CD4-positive, alpha-beta T cell treated with Interleukin-17A for 1 hour (primary cell): ENCODE measurements around the gene RAB27B.
"Not testable (repeated sequence)": the region's sequence is repeated elsewhere in the genome, so short reads cannot be mapped to it uniquely, and the experiment has no call there.

Experiments used
- DNase-seq: peaks from one replicate; pipeline ENCODE4 v3.0.0-alpha.2; 2020

The RAB27B gene

DNA sequence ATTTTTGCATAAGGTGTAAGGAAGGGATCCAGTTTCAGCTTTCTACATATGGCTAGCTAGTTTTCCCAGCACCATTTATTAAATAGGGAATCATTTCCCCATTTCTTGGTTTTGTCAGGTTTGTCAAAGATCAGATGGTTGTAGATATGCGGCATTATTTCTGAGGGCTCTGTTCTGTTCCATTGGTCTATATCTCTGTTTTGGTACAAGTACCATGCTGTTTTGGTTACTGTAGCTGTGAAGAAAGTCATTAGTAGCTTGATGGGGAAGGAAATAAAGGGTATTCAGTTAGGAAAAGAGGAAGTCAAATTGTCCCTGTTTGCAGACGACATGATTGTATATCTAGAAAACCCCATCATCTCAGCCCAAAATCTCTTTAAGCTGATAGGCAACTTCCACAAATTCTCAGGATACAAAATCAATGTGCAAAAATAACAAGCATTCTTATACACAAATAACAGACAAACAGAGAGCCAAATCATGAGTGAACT is 7.4 kb upstream of the RAB27B start:
- not testable (repeated sequence) for DNase-seq

DNA sequence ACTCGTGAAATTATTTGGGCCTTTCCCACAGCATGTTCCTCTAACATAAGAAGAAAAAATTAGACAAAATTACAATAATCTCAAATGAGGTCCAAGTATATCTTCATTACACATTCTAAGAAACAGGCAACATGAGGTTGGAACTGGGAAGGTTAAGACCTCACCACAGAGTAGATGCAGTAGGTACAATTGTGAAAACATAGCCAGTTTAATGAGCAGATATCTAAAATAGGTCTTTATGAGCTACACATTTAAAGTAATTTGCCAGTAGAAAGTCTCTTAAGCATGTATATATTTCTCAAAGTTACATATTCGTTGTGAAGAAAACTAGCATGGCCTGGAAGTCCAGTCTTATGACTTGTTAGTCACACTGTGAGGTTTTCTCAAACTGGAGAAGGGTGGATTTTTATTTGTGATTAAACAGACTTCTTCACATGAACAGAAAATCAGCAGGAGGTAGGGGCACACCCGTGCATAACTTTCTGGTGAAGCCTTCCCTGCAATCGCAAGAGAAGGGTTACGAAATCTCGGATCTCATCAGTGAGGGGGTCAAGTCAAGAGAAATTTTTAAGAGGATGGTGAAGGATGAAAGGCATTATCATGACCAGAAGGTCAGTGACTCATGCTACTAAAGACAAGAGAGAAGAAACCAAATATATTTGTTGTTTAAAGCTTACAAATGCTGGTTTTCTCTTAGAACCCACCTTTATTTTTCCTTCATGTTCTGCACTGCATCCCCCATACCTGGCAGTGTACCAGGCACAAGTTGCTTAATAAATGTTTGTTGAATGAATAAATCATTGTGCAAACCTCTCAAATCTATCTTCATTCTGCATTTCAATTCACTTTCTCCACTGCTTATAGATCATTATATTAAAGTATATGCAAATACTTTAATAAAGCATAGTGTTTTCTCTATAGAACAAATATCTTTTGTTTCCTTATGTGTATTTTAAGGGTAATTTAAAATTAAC is 5.1 kb upstream of the RAB27B start:
- DNase-seq = no peak

DNA sequence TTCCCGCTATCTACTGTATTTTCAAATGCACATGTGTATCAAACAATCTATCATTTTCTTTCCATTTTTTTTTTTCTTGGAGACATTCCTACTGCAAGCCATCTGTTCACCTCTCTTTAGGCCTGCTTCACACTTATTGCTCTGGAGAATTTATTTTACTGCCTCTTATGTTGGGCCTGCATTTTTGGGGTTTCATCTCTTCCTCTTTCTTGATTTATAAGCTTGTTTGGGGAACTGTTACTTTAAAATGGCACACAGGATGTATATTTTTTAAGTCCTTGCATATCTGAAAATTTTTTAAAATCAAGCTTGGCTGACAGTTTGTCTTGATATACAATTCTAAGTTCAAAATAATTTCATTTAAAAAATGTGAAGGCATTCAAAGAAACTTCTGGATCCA is 3.5 kb upstream of the RAB27B start:
- DNase-seq = no peak

DNA sequence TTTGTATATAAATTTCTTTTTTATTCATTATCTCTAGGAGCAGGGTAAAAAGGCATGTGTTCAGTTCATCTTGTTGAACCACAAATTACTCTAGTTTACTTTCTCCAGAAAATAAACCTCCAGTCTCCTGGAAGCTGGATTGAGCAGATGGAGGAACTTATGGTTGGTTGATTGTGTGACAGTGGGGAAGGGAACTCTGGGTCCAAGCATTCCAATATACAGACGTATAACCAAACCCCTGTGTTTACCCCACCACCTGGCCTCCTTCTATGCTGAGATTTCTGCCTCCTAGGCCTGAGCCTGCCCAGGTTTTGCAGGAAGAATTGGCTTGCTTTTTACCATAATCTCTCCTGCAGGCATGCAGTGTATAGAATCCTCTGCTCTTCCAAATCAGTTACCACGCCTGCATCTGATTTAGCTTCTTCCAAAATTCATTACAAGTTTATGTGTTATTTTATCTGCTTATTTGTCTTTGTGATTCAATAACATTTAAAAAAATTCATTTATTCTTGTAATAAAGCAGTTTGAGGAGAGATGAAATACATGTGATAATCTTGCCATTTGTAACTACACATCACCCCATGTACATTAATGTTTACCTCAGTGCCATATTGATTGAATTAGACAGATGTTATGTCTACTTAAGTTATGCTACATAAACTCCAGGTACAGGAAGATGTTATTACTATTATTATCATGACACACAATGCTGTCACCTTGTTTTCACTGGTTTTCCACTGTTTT is 2.5 kb upstream of the RAB27B start:
- no peak for DNase-seq

DNA sequence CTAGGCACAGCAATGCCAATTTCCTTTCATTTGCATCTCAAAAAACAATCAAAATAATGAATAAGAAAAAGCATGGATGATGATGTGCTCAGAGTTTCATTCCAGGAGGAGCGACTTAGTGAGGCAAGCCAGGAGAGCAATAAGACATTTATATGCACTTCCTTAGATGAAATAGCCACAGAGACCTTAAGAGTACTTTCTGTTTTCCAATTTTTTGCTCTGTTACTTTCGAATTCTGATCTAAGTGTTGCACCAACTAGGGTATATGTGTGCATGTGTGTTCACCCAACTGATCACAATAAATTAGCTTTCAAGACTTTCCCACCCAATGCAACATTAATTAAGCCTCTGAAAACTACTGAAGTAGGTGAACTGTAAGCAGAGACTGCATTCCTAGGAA is 709 bp downstream of the RAB27B start:
- DNase-seq = peak; percentile 14

DNA sequence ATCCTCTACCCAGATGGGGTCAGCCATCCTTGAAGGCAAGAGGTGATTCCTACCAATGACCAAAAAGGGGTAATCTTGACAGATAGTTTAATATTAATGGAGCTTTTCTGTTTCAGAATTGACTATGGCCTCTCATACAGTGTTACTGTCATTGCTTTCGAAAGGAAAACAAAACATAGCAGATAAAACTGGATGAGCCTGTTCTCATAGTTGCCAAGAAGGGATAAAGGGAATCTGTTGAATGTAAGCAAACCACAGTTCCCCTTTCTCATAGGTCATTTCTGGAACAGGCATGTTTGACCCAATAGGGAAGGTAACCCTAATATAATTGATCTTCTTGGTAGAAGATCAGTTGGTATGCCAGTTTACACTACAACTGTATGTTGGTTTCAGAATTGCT is 1.6 kb downstream of the RAB27B start:
- no peak for DNase-seq

DNA sequence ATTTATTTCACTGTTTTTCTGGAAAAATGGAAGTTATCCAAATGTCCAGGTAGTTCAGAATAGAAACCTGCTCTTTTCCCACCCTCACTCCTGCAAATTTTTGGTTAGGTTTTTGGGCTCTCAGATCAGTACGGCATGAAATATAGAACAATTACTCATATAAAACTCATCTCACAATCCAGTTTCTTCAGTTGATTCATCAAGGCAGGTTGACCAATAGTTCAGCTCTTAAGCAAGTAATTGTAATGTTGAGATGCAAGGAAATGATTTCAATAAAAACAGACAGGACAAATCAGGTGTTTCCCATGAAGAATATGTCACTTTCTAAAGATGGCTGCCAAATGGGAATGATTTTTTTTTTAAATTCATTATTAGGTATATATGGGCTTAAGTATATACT is 2.0 kb downstream of the RAB27B start:
- no peak for DNase-seq

DNA sequence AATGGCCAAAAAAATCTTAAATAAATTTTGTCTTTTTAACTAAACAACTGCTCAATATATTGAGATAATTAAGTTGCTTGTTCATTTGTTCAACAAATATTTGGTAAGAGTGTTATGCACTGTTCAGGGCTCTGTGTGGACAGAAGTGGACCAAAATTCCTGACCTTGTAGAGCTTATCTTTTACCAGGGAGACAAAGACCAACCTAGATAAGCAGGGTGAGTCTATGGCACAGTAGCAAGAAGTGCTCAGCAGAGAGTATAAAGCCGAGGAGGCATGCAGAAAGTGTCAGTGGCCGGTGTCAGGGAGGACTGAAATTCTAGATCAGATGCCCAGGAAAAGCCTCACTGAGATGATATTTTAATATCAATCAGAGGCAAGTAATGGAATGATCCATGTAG is 2.6 kb downstream of the RAB27B start:
- DNase-seq = no peak

DNA sequence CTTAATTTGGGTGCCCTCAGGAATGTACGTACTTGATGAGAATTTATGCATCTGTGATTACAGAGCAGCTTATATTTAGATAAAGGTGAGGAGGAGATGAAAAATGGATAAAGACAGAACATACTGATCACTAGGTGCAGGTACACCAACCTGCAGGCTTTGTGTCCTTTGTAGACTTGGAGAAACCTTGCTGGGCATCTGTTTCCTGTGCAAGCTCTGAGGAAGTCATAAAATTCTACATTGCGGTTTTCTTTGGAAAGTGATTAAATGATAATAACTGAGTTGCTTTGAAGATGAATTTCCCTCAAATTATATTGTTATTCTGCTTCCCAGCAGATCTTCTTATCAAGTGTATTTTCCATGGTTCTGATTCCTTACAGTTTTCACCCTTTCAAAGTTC is 7.7 kb downstream of the RAB27B start:
- no peak for DNase-seq

DNA sequence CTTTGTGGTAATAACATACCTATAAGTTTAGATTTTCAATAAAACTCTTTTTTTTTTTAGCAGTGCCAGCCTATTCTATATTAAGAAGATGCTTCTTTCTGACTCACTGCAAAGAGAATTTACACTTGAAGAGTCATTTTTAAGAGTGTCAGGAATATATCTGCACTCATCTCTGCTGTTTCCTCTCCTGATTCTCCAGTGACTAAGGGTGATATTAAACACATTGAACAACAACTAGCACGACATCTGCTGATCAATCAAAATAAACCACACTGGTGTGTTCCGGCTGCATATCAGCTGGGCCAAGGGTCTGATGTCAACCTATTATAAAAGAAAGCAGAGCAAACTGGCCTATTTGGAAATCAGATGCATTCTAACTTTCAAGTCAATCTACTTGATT is 15.0 kb downstream of the RAB27B start:
- no peak for DNase-seq

DNA sequence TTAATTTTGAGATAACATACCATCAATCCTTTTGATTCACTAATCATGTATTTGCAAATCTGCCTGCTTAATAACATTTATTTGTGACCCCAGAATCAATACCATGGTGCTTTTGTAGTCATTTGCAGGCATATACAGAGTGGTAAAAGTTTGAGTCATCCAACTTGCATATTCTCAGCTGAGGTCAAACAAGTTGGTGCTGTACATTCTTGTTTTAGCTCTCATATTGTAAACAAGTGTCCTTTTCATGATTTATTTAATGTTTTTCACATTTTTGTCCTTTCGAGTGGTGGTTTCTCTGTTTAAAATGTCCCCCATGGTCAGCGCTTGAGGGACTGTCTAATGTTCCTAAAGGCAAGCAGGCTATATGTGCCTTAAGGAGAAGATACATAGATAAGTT is 17.5 kb downstream of the RAB27B start:
- DNase-seq = no peak

DNA sequence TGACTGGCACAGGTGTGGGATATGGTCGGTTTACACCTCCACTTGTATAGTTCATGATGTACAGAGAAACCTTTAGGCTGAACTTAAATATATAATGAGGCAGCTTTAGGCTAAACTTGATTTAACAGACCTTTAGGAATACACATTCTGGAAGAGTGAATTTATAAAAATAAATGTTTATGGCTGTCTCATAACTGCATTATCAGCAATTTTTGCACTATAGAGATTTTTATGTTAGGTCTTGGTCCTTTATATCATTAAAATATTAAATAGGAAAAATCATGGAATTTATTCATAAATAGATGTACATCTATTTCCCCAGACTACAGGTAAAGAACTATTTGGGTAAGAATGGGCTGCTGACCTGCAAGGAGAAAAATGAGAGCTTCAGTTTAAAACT is 19.8 kb downstream of the RAB27B start:
- DNase-seq = no peak

DNA sequence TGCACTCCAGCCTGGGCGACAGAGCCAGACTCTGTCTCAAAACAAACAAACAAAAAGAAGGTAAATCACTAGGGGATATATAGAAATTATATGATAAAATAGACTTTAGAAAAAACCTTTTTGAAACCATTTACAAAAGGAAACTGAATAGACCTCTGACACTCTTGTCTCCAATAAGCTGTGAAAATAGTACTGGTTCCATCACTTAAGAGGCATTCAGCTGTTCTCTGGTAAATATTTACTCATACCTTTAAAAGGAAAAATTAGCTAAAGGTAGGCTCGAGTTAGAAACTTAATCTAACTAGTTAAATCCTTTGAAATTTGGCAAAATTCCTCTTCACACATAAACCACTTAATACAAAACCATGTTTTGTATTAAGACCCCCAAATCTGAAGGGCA is 21.4 kb downstream of the RAB27B start:
- no peak for DNase-seq

DNA sequence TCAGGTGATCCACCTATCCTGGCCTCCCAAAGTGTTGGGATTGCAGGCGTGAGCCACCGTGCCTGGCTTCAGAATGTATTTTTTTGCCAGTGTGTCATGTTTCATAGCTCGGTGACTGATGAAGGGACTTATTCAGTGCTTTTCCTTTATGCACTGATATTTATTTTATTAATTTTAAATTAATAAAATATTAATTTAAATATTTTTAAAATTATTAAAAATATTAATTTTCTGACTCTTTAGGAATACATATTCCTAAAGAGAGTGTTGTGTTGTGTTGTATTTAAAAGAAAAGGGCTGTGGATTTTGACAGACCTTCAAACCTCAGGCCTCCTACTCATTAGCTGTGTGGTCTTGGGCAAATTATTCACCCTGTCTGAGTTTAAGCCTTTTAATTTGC is 22.3 kb downstream of the RAB27B start:
- DNase-seq = no peak

DNA sequence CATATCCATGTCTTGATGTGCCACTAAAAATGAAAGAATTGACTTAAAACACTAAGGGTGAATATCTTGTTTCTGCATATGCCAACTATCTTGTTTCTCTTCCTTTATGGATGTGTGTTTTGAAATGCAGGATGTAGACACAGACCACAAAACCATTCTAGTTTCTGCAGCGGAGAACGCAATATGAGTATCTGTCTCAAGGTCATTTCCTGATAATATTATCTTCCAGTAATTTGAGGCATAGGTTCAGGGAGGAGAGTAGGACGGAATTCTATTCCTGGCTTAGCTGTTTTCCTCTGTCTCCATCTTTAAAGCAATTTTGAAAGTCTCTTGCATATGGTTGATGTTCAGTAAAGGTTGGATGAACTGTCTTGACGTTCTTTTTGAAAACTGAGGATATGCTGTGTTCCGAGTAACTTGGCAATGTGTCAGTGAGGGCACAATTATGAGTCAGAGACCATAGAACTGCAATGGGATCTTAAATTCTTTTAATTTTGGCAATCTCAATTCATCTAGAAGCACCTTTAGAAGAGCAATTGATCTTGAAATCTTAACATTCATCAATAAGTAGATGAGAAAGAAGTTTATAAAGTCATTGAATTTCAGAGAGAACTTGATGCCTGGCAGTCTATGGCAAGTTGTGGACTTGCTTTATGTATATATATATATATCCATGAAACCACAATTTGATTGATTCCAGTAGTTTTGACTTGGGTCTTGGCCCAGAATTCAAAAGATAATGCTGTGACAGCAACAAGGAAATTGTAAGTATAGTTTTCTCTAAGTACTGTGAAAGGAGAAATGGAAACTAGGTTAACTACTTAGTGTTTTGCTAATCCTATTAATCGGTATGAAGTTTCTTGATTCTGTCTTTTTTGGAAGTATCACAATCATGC is 24.8 kb downstream of the RAB27B start:
- no peak for DNase-seq

DNA sequence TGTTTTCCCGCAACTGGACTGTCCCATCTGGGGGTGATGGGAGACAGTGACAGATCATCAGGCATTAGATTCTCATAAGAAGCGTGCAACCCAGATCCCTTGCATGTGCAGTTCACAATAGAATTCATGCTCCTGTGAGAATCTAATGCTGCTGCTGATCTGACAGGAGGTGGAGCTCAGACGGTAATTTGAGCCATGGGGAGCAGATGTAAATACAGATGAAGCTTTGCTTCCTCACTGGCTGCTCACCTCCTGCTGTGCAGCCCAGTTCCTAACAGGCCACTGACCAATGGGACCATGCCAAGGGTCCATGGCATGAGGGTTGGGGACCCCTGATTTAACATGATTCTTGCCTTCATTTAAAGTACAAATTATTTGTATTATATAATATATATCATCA is 26.8 kb downstream of the RAB27B start:
- DNase-seq = not testable (repeated sequence)

DNA sequence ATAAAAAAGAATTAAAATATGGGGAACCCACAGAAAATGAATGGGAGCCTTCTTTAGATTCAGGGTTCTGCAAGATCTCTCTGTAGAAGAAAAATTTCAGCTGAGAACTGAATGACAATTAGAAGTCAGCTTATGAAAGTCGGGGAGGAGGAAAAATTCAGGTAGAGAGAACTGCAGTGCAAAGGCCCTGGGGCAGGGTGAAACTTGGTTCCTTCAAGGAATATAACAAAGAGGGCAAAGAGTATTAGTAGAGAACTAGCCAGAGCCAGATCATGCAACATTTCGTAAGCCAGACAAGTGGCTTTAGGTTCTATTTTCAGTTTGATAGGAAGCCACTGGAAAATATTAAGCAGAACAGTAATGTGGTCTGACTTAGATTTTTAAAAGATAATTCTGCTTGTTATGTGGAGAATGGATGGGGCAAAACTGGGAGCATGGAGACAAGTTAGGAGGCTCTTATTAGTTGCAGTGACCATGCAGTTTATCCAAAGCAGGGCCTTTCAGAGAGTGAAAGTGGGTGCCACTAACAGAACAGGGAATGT is 27.9 kb downstream of the RAB27B start:
- no peak for DNase-seq

DNA sequence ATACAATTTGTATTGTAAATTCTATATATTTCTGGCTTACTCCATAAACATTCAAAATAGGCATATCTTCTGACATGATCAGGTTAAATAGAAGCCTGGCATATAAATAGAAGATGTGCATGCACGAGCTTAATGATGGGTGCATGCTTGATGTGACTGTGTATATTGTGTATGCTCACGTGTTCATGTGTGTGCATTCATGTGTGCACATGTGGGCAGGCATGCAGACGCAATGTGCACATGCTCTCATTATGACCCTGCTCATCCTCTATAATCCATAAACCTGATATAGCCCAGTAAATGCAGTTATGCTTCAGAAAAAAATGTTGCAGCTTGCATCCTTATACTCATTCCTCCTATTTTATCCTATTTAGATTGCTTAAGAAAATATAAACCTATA is 29.2 kb downstream of the RAB27B start:
- DNase-seq = no peak

DNA sequence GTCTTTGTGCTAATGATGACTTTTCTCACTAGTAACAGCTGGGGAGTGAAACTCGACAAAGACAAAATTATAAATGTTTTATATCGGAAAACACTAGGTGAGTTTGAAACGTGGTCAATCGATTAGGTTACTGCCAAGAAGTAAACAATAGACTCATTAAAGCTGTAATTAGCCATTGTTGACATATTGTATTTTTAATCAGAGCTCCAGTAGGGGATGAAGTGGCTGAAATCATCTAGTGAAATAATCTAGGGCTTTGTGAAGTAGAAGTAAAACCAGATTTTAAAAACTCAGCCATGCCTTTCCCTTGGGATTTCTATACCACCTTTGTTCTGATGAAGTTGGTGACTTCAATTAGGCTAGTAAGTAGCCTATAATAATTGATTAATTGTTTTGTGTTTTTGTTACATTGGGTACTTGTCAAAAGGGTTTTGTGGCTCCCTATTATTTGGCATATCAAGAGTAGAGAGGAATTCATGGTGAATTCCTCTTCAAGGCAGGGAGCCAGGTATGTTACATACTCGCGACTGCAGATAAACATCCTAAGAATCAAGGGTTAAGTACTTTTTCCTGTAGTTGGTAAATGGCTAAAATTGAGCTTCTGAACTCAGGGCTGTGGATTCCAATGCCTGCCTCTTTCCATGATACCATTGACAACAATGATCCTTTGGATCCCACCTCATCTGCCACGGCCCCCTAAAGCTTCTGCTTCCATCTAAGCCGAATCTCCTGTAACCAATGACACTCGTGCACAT is 31.6 kb downstream of the RAB27B start:
- DNase-seq = no peak

DNA sequence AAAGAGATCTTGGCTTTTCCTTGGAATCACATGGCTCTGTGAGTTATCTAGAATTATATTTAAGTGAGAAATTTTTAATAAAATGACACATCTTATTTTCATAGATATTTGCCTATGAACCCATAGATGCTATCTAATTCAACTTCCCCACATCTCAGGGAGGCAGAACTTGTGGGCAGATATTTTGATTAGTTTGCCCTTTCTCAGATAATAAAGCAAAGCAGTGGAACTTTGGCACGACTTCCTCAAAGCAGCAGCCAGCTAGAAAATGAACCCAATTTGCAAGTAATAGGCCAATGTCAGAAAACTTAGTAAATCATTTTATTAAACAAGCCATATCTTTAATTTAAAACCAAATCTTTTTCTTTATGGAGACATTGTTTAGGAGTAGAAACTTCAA is 32.7 kb downstream of the RAB27B start:
- DNase-seq = no peak

DNA sequence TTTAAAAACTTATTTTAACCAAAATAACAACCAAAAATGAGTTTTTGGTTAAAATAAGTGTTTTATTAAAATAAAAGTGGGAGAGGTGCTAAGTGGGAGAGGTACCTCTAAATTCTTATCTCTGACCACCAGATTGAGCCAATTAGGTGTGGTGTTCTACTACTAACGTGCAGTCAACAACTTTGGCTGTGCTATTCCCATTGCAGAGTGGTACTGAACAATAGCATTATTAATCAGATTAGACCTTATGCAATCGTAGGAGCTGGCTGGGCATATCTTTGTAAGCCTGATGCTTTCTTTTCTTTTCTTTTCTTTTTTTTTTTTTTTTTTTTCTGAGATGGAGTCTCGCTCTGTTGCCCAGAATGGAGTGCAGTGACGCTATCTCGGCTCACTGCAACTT is 38.9 kb downstream of the RAB27B start:
- DNase-seq = no peak

DNA sequence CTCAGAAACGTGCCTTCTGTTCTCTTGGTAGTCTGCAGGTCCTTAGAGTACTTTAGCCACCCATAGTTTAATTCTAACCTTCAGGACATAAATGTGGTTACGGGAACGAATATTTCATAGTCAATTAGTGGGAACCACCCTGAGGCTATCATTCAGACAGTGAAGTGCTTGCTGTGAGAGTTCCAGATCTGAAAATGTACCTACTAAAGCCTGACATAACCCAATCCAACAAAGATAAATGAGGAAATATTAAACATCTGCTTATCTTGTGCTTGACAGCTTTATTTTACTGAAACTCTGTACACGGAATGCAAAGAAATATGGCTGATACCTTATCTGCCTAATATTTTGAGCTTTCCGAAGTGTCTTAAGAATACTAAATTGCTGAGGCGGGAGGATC is 43.0 kb downstream of the RAB27B start:
- DNase-seq = no peak
